ENCODE results near the gene MRPL16. TPM values are rescaled to one million over a fixed set of nuclear protein-coding genes. Genes with fewer than 3 reads are reported as not detected.
A peak's percentile ranks its signal among the peaks of the same experiment; 100 is the strongest.

The MRPL16 gene
- total RNA-seq (10 to 100 TPM; 38.2 to 39.4 TPM), polyA plus RNA-seq (10 to 100 TPM; 40.9 to 54.1 TPM)
- long read RNA-seq, donor 1, transcript MRPL16-201 (4 exons, 1,182 nt) = major isoform, 38 of 39 reads
- long read RNA-seq, donor 1, partial matches to known transcripts = 0 of 39 reads
- long read RNA-seq, donor 1, other reads (novel, unspliced or antisense) = 0 of 39 reads
- long read RNA-seq, donor 2, transcript MRPL16-201 (4 exons, 1,182 nt) = major isoform, 15 of 16 reads
- long read RNA-seq, donor 2, partial matches to known transcripts = 0 of 16 reads
- long read RNA-seq, donor 2, other reads (novel, unspliced or antisense) = 0 of 16 reads
- long read RNA-seq, donor 3, transcript MRPL16-201 (4 exons, 1,182 nt) = major isoform, 14 of 17 reads
- long read RNA-seq, donor 3, partial matches to known transcripts = 0 of 17 reads
- long read RNA-seq, donor 3, other reads (novel, unspliced or antisense) = 0 of 17 reads
- long read RNA-seq, donor 4, transcript MRPL16-201 (4 exons, 1,182 nt) = major isoform, 16 of 17 reads
- long read RNA-seq, donor 4, partial matches to known transcripts = 0 of 17 reads
- long read RNA-seq, donor 4, other reads (novel, unspliced or antisense) = 0 of 17 reads
- long read RNA-seq, donor 5, transcript MRPL16-201 (4 exons, 1,182 nt) = major isoform, 42 of 43 reads
- long read RNA-seq, donor 5, partial matches to known transcripts = 0 of 43 reads
- long read RNA-seq, donor 5, other reads (novel, unspliced or antisense) = 0 of 43 reads

DNA sequence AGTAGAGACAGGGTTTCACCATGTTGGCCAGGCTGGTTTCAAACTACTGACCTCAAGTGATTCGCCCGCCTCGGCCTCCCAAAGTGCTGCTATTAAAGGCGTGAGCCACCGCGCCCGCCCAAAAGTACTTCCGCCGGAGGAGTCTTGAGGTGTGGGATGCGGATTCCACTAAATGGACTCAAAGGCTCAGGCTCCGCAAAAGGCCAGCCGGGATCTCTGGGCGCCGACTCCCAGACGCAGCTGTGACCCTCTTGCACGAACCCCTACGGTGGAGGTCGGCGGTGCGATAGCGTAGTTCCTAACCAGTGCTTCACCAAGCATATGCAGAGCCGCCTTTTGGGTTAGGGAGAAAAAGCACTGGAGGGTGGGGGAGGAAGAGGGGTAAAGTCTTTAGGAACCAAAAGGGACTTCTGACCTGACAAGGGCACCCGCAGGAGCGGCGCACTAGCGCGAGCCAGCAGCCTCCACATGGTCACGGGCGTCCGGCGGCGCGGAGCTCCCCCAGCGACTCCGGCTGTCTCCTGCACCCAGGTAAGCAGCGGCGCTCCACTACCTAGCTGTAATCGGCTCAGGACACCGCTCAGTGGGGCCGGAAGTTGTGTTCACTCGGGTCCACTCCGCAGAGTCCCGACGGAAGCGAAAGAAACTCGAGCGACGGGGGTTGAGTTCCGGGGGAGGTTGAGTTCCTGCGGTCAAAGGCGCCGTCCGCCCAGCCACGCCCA, at the start of gene MRPL16:
TSS of gene MRPL16 (minus strand) at position 590 of the 722 bp plus-strand sequence. CDS start at position 470, 120 bp downstream.
- peak within 1 kb of the TSS; percentile 73 for H3K4me3 ChIP-seq
- WGBS, 2 donors = 0 to 1% methylated on average over 54 of the region's 54 CpGs
- peak; percentile 97 for ATAC-seq (ENCODE audit: insufficient read depth, low FRiP score)
- peaks cover 9 to 17% (median 10%) of the 10 kb centered on the region in 4 donors for H3K36me3 ChIP-seq (ENCODE audit: control insufficient read depth in 4 of 4, insufficient read depth in 4 of 4, low read length in 4 of 4)
- peak within 1 kb of the TSS; percentile 81 to 84 for H3K27ac ChIP-seq (ENCODE audit: low read depth in 1 of 2, low read length in 1 of 2)
- no peaks in the 10 kb centered on the region for H3K27me3 ChIP-seq (ENCODE audit: control insufficient read depth in 3 of 3, insufficient read depth in 3 of 3, low read length in 2 of 3)
- TF ChIP-seq, protein P1, sequence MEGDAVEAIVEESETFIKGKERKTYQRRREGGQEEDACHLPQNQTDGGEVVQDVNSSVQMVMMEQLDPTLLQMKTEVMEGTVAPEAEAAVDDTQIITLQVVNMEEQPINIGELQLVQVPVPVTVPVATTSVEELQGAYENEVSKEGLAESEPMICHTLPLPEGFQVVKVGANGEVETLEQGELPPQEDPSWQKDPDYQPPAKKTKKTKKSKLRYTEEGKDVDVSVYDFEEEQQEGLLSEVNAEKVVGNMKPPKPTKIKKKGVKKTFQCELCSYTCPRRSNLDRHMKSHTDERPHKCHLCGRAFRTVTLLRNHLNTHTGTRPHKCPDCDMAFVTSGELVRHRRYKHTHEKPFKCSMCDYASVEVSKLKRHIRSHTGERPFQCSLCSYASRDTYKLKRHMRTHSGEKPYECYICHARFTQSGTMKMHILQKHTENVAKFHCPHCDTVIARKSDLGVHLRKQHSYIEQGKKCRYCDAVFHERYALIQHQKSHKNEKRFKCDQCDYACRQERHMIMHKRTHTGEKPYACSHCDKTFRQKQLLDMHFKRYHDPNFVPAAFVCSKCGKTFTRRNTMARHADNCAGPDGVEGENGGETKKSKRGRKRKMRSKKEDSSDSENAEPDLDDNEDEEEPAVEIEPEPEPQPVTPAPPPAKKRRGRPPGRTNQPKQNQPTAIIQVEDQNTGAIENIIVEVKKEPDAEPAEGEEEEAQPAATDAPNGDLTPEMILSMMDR (IDR thresholded peaks at IDR 0.05; ENCODE audit: control extremely low read depth, extremely low read depth) = no peak
- peak; percentile 91 to 95 (median 92) for DNase-seq
- peak within 1 kb of the TSS; percentile 87 for H3K9ac ChIP-seq (ENCODE audit: insufficient read depth in 1 of 2, low read length in 2 of 2)
- H3K9me3 ChIP-seq (ENCODE audit: control insufficient read depth in 4 of 4, insufficient read depth in 3 of 4, low read length in 3 of 4) = no peaks in the 10 kb centered on the region
- peaks cover 0 to 8% (median 3%) of the 10 kb centered on the region in 5 donors for H3K4me1 ChIP-seq (ENCODE audit: control insufficient read depth in 5 of 5, insufficient read depth in 5 of 5, low read length in 5 of 5)

DNA sequence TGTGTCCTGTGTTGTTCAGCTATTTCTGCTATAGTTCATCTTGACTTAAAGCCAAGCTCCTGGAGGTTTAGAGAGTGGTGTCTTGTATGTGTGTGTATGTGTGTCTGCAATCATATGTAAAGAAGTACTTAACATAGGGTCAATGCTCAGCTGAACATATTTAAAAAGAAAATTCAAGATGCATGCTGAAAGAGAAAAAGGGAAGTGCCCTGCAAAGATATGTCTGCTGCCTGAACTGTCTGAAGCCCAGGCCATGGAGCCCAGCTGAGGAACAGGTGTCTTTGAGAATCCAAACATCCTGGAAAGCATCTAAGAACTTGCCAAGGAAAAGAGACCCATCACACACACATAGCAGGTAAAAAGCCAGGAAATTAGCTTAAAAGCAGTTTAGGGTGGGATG, 49.1 kb upstream of the MRPL16 start:
- Histone ChIP-seq H3K27me3 (ENCODE audit: control insufficient read depth in 3 of 3, insufficient read depth in 3 of 3, low read length in 2 of 3) (no peaks in the 10 kb centered on the region), H3K9me3 (ENCODE audit: control insufficient read depth in 4 of 4, insufficient read depth in 3 of 4, low read length in 3 of 4) (no peaks in the 10 kb centered on the region), H3K9ac (ENCODE audit: insufficient read depth in 1 of 2, low read length in 2 of 2) (no peak overlapping the region), H3K27ac (ENCODE audit: low read depth in 1 of 2, low read length in 1 of 2) (no peak overlapping the region), H3K4me3 (no peak overlapping the region), H3K36me3 (ENCODE audit: control insufficient read depth in 4 of 4, insufficient read depth in 4 of 4, low read length in 4 of 4) (no peaks in the 10 kb centered on the region), H3K4me1 (ENCODE audit: control insufficient read depth in 5 of 5, insufficient read depth in 5 of 5, low read length in 5 of 5) (no peaks in the 10 kb centered on the region)
- TF ChIP-seq, protein P1 (IDR thresholded peaks at IDR 0.05; ENCODE audit: control extremely low read depth, extremely low read depth) = no peak
- ATAC-seq (ENCODE audit: insufficient read depth, low FRiP score) (no peak), DNase-seq (no peak)

DNA sequence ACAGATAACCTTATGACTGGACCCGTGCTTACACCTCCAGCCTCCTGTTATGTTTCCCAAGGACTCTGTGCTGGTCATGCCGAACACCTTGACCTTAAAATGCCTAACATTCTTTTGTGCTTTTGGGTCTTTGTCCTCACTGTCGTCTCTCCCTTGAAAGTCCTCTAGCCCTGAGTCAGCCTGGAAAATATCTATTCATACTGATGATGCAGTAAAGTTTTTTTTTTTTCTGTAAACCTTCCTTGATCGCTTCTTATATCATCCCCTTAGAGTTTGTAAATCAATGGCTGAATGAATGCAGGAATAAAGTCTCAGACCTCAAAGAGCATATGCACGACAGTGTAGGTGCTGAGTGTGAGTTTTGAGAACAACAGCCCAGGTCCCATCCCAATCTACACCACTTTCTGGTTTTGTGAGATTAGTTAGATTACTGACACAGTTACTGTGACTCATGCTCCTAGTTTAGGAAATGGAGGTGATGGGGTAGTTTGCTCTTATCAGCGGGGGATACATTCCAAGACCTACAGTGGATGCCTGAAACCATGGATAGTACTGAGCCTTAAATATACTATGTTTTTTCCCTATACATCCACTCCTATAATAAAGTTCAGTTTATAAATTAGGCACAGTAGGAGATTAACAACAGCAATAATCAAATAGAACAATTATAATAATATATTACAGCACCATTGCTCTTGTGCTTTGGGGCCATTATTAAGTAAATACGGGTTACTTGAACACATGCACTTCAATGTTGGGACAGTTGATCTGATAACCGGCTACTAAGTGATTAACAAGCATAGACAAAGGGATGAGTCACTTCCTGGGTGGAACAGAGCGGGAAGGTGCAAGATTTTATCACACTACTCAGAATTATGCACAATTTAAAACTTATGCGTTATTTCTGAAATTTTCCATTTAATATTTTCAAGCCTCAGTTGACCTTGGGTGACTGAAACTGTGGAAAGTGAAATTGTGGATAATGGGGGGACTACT, 47.2 kb upstream of the MRPL16 start:
- Histone ChIP-seq H3K36me3 (ENCODE audit: control insufficient read depth in 4 of 4, insufficient read depth in 4 of 4, low read length in 4 of 4) (no peaks in the 10 kb centered on the region), H3K4me1 (ENCODE audit: control insufficient read depth in 5 of 5, insufficient read depth in 5 of 5, low read length in 5 of 5) (no peaks in the 10 kb centered on the region), H3K27me3 (ENCODE audit: control insufficient read depth in 3 of 3, insufficient read depth in 3 of 3, low read length in 2 of 3) (no peaks in the 10 kb centered on the region), H3K9me3 (ENCODE audit: control insufficient read depth in 4 of 4, insufficient read depth in 3 of 4, low read length in 3 of 4) (no peaks in the 10 kb centered on the region), H3K27ac (ENCODE audit: low read depth in 1 of 2, low read length in 1 of 2) (no peak overlapping the region), H3K4me3 (no peak overlapping the region), H3K9ac (ENCODE audit: insufficient read depth in 1 of 2, low read length in 2 of 2) (no peak overlapping the region)
- no peak for ATAC-seq (ENCODE audit: insufficient read depth, low FRiP score)
- DNase-seq = no peak
- TF ChIP-seq, protein P1 (IDR thresholded peaks at IDR 0.05; ENCODE audit: control extremely low read depth, extremely low read depth) = no peak
- 66 to 72% methylated on average over 10 of the region's 10 CpGs for WGBS, 2 donors

Data from lung (tissue), 16 donors.